Stimulated activated naive CD4-positive, alpha-beta T cell (primary cell): ENCODE results near the gene KIF3B.
"Not testable (repeated sequence)": the region's sequence is repeated elsewhere in the genome, so short reads cannot be mapped to it uniquely, and the experiment has no call there.

Experiments
- DNase-seq, 6 experiments: peaks; one replicate each; lab custom pipeline; 2025; lab: John Stamatoyannopoulos, UW

Gene KIF3B

GRCh38 chr20:32357375-32357868, 80.0 kb downstream of the KIF3B start:
- DNase-seq = no peak

GRCh38 chr20:32357869-32358631, 80.6 kb downstream of the KIF3B start, which contains the start of gene ASXL1:
ASXL1 (plus strand) TSS chr20:32358331; CDS start chr20:32358776, 445 bp downstream.
- DNase-seq = peak; percentile 89 to 95 (median 94)

GRCh38 chr20:32358632-32358882, 81.1 kb downstream of the KIF3B start:
- no peak for DNase-seq

GRCh38 chr20:32358883-32359632, 81.6 kb downstream of the KIF3B start:
- peak; percentile 46 to 80 (median 74) for DNase-seq

- peak in 2 of 6 experiments; percentile 42 to 56 for DNase-seq
These were observed 82.3 kb downstream of the KIF3B start for GRCh38 chr20:32359633-32360332.

GRCh38 chr20:32360333-32360634, 82.8 kb downstream of the KIF3B start:
- no peak for DNase-seq

- DNase-seq = no peak
These were observed 85.5 kb downstream of the KIF3B start for GRCh38 chr20:32362901-32363364.

- no peak for DNase-seq
These were observed 86.0 kb downstream of the KIF3B start for GRCh38 chr20:32363492-32363891.

GRCh38 chr20:32364554-32365208, 87.2 kb downstream of the KIF3B start:
- DNase-seq = no peak

- no peak for DNase-seq
These were observed 88.1 kb downstream of the KIF3B start for GRCh38 chr20:32365564-32365963.

GRCh38 chr20:32366380-32366779, 88.9 kb downstream of the KIF3B start:
- DNase-seq = no peak

GRCh38 chr20:32368323-32368722, 90.9 kb downstream of the KIF3B start:
- DNase-seq = no peak

- no peak for DNase-seq
These were observed 91.5 kb downstream of the KIF3B start for GRCh38 chr20:32368925-32369324.

GRCh38 chr20:32370897-32371296, 93.4 kb downstream of the KIF3B start:
- DNase-seq = no peak

- no peak for DNase-seq
These were observed 101.0 kb downstream of the KIF3B start for GRCh38 chr20:32378461-32378860.

- DNase-seq = not testable (repeated sequence)
These were observed 102.6 kb downstream of the KIF3B start for GRCh38 chr20:32380037-32380436.

- no peak for DNase-seq
These were observed 103.3 kb downstream of the KIF3B start for GRCh38 chr20:32380745-32381144.

- DNase-seq = no peak
These were observed 104.9 kb downstream of the KIF3B start for GRCh38 chr20:32382102-32382950.

GRCh38 chr20:32383441-32383840, 106.0 kb downstream of the KIF3B start:
- not testable (repeated sequence) for DNase-seq
